CD4-positive, alpha-beta T cell treated with Interleukin-12 subunit alpha and Interleukin-12 subunit beta, for 1 hour (primary cell): ENCODE measurements around the gene PNPLA3.
A peak's percentile ranks its signal among the peaks of the same experiment; 100 is the strongest.
"Not testable (repeated sequence)": the region's sequence is repeated elsewhere in the genome, so short reads cannot be mapped to it uniquely, and the experiment has no call there.

Experiments used
- DNase-seq: peaks from one replicate; pipeline ENCODE4 v3.0.0-alpha.2; 2020

The PNPLA3 gene

GRCh38 chr22:43889860-43890253, 33.7 kb upstream of the PNPLA3 start:
- DNase-seq = no peak

- DNase-seq = no peak
Measured at GRCh38 chr22:43890901-43891331, 32.7 kb upstream of the PNPLA3 start.

DNA sequence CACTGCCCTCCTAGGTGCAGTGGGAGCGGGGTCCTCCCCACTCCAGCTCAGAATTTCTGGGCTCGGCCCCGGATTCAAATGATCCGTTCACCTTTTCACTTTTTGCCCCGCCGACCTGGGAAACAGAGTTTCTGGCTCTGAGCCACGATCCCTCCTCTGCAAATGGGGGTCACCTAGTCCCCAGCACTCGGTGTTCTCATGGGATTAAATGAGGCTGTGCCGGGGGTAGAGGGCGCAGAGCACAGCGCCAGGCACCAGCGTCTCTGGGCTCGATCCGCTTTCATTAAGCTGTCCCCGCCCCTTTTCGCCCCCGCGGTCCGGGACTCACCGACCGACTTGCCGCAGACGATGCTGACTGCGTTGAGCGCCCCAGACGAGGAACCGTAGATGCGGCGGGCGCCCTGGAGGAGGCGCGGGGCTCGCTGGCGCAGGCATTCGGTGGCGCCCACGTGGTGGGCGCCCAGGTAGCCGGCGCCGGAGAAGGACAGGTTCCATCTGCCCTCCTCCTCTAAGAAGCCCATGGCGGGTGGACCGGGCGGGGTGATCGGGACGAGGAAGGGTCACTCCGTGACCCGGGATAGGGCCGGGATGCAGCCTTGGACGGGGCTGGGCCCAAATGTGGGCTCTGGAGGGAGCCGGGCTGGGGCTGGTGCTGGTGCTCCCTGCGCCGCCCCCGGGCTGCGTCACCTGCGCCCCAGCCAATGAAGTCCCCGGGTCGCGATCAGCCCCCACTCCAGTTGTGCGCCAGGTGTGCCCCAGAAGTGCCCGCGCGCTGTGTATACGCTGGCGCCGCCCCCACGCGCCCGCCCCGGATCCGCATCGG, 32.0 kb upstream of the PNPLA3 start, which contains the start of gene PNPLA5:
Gene PNPLA5, minus strand, starts transcription at position 654 of the 823 bp plus-strand sequence. Its CDS starts 133 bp downstream, at position 521.
- no peak for DNase-seq

- DNase-seq = no peak
Measured at GRCh38 chr22:43892183-43892894, 31.3 kb upstream of the PNPLA3 start.

DNA sequence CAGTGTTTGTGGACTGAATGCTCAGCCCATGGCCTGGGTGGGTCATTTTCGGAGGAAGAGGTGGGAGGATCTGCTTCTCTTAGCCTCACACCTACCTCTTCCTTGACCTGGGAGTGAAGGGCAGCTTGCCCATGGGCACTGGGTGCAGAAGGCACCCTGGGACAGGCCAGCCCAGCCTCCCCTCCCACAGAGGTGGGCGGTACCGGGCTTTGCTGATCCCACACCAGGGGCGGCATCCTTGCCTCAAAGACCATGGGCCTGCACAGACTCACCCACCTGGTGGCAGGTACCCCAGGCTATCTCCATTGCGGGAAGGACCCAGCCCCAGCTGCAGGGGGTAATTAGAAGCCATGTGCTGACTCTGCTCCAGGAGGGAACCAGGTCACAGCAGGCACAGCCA, 30.3 kb upstream of the PNPLA3 start:
- DNase-seq = no peak

DNA sequence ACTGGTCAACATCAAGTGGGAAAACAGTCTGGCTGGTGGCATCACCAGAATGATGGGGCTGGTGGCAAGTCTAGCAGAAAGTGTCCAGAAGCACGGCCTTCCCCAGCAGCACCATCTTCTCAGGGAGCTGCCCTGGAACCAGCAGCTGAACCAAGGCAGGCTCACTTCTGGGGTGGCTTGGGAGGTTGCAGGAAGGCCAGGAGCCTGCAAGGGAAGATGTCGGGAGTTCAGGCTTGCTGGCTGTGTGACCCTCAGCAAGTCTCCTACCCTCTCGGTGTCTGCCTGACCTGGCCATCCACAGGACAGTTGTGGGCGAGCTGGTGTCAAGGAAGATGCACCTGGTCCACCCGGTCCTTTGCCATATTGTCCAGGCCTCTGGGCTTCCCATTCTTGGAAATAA, 29.5 kb upstream of the PNPLA3 start:
- DNase-seq = no peak

- DNase-seq = no peak
Measured at GRCh38 chr22:43895986-43896645, 27.5 kb upstream of the PNPLA3 start.

DNA sequence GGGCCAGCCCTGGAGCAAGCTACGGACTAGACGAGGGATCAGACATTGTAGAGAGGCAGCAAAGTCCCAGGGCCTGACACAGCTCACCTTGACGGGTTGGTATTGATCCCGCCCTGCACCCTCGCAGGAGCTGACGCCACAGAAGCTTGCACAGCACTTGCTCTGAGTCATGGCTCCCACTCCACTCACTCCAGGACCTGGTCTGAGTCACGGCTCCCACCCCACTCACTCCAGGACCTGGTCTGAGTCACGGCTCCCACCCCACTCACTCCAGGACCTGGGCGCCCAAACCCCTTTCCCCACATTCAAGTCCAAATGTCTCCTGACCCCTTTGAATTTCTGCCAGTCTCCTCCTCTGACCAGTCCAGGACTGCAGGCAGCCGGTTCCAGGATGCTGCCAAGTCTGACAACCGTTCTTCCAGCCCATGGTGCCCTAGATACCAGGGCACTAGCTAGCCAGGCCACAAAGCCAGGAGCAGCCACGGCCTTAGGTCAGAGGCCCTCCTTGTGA, 25.8 kb upstream of the PNPLA3 start:
- DNase-seq = no peak

DNA sequence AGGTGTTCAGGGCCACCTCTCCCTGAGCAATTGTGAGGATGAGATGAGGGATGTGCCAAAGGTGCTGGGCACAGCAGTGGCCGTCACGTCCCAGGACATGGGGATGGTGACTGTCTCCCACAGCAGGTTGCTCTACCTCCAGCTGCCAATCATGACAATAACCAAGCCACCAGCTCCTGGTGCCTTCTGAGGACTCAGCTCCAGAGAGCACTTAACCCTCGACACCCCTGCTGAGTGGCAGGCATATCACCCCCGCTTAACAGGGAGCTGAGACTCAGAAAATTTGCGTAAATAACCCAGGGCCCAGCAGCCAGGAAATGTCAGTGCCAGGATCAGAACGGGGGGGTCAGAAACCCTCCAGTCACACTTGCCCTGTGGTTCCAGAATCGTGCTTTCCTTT, 23.4 kb upstream of the PNPLA3 start:
- no peak for DNase-seq

DNA sequence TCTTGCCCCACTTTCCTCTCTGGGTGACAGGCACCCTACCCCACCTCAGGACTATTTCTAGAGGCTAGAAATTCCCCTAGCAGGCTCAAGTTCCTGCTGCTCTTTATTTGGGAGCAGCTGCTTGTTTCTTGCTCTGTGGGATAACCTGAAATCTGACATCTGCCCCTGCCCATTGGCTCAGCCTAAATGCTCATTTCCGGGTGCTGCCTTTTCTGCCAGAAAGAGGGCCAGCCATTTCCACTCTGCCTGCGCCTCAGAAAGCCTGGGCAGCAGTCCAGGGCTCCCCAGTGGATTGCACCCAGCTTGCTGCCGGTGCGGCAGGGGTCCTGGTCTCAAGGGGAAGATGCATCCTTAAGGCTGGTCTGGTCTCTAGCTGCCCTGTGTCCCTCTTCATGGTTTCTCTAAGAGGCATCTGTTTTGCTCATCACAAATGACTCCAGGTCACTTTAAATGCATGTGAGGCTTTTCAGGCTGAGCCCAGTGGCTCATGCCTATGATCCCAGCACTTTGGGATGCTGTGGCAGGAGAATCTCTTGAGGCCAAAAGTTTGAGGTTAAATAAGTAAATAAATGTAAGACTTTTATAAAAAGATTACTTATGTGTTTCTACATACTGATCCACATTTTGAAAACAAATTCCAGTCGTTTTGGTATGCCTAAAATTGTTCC, 21.5 kb upstream of the PNPLA3 start:
- DNase-seq = no peak

DNA sequence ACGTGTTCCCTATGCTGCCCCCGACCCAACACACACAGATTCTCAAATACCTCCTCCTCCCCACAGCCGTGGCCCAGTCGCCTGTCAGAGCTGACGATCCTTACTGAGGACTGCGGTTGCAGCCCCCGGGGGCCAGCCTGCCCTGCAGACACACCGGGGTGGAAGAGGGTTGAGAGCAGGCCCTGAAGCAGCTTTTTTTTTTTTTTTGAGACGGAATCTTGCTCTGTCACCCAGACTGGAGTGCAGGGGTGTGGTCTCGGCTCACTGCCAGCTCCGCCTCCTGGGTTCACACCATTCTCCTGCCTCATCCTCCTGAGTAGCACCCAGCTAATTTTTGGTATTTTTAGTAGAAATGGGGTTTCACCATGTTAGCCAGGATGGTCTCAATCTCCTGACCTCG, 20.6 kb upstream of the PNPLA3 start:
- not testable (repeated sequence) for DNase-seq

DNA sequence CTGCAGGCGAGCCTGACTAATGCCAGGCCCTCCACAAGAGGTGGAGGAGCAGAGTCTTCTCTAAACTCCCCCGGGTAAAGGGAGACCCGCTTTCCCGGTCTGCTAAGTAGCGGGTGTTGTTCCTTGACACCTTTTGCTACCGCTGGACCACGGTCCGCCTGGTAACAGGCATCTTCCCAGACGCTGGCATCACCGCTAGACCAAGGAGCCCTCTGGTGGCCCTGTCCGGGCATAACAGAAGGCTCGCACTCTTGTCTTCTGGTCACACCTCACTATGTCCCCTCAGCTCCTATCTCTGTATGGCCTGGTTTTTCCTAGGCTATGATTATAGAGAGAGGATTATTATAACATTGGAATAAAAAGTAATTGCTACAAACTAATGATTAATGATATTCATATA, 19.2 kb upstream of the PNPLA3 start:
- DNase-seq = peak; percentile 54

DNA sequence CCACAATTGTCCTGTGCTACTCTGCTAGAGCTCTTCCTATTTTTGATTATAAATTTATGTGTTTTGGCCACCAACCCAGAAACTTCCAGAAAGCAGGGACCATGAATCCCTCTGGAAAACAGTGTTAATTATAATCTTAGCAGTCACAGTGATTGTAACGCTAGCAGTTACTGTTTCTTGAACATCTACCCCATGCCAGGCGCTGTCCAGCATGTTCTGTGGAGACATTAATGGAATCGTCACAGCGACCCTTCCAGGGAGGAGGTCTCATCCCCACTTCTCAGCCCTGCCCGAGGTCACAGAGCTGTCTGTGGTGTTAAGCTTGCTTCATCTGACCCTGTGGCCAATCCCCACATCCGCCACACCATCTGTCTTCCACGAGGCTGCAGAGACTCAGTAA, 17.9 kb upstream of the PNPLA3 start:
- no peak for DNase-seq

DNA sequence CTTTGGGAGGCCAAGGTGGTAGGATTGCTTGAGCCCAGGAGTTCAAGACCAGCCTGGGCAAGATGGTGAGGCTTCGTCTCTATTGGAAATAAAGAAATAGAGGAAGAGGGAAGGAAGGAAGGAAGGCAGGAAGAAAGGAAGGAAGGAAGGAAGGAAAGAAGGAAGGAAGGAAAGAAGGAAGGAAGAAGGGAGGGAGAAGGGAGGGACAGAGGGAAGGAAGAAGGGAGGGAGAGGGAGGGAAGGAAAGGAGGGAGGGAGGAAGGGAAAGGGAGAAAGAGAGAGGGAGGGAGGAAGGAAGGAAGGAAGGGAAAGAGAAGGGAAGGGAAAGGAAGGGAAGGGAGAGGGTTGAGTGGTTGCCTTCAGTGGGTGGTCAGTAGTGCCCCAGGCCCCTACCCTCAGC, 13.9 kb upstream of the PNPLA3 start:
- DNase-seq = no peak

- no peak for DNase-seq
Measured at GRCh38 chr22:43910178-43910695, 13.4 kb upstream of the PNPLA3 start.

DNA sequence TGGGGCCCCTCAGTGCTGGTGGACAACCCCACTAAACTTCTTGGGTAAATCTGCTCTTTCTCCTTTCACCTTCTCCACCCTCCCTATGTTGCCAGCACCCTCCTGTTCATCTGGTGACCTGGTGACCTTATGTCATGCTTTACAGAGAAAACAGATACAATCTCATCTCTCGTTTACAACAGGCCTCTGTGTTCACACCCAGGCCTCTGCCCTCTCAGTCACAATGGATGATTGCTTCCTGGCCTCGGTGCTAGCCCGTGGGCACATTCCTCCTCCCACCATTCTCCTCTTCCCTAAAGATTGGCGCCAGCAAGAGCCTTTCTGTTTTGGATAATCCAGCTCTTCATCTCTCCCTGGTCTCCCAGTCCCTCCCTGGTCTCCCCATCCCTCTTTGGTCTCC, 12.3 kb upstream of the PNPLA3 start:
- DNase-seq = no peak

DNA sequence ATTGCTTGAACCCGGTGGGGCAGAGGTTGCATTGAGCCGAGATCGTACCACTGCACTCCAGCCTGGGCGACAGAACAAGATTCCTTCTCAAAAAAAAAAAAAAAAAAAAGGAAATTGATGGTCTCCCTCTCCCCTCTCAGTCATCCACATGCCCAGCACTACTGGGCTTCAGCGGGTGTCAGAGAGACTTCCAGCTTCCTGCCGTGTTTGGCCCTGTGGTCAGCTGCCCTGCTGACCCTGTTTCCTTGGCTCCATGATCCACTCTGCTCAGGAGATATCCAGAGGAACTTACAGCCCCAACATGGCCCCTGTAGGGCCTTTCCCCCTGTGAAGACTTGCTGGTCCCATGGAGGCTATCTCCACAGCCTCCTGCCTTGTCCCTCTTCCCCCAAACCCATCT, 6.1 kb upstream of the PNPLA3 start:
- DNase-seq = no peak

DNA sequence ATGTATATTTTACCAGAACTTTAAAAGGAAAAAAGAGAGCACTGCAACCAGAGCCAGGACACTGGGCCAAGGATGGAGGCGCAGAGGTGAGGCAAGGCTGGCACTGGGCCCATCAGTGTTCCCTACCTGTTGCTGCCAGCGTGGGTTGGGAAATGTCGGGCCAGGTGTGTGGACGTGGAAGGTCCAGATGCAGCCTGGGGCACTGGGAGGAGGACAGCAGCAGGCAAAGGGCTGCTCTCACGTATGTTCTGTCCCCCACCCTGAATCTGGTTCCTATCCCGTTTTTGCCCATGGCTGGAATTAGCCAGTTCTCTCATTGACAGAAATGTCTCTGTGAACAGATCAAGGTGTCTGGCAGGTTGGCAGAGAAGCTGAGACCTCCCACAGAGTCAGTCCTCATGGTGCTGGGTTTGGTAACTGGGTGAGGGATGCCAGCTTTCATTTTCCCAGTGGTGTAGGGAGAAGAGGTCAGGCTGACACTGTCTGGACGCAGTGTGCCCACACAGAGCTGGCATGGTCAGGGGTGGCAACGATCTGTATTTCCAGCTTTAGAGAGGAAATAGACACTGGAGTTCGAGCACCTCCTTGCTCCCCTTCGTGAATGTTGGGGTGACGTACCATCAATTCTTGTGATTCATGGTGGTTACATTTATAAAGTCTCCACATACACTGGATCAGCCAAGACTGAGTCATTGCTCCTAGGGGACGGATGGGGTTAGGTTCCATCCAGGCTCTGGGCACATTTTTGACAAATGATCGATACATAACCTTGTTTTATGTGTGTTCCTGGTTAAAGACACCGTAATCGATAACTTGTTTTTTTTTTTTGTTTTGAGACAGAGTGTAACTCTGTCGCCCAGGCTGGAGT, 4.3 kb upstream of the PNPLA3 start:
- DNase-seq = no peak

- DNase-seq = no peak
Measured at GRCh38 chr22:43921370-43921769, 2.2 kb upstream of the PNPLA3 start.

- no peak for DNase-seq
Measured at GRCh38 chr22:43922123-43922522, 1.5 kb upstream of the PNPLA3 start.

DNA sequence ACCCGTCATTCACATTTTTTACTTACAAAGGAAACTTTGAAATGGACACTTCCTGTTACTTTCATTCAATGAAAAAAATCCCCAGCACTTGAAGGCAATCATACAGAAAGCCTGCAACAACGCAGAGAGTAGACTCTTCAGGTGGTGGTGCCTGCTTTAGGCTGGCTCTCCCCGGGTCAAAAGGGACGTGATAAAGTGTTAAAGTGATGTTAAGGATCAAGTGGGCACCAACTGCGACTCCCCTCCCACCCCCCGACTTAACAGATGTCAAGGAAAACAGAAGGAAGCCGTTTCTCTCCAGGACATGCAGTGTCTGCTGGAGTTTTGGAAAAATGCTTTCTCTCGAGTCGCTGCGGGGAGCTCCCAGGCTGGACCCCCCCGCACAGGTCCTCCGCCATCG, 414 bp upstream of the PNPLA3 start:
- DNase-seq = peak; percentile 12

- no peak for DNase-seq
Measured at GRCh38 chr22:43924877-43925276, 1.3 kb downstream of the PNPLA3 start.
